Occipital lobe (tissue), 2 donors: Measurements from ENCODE around the gene TPST2. TPM values are rescaled to one million over a fixed set of nuclear protein-coding genes. Genes with fewer than 3 reads are reported as not detected.
"Not testable (repeated sequence)": the region's sequence is repeated elsewhere in the genome, so short reads cannot be mapped to it uniquely, and the experiment has no call there.

Source experiments
- DNase-seq: peaks from one replicate; lab custom pipeline; 2025; lab: John Stamatoyannopoulos, UW
- total RNA-seq: library from RNA; depleted of rRNA; stranded (reverse); fragments of >200 nt; gene quantifications from one replicate; pipeline ENCODE4 v1.2.3, GENCODE V29; 2014

Gene TPST2
- total RNA-seq = 11.4 TPM

DNA sequence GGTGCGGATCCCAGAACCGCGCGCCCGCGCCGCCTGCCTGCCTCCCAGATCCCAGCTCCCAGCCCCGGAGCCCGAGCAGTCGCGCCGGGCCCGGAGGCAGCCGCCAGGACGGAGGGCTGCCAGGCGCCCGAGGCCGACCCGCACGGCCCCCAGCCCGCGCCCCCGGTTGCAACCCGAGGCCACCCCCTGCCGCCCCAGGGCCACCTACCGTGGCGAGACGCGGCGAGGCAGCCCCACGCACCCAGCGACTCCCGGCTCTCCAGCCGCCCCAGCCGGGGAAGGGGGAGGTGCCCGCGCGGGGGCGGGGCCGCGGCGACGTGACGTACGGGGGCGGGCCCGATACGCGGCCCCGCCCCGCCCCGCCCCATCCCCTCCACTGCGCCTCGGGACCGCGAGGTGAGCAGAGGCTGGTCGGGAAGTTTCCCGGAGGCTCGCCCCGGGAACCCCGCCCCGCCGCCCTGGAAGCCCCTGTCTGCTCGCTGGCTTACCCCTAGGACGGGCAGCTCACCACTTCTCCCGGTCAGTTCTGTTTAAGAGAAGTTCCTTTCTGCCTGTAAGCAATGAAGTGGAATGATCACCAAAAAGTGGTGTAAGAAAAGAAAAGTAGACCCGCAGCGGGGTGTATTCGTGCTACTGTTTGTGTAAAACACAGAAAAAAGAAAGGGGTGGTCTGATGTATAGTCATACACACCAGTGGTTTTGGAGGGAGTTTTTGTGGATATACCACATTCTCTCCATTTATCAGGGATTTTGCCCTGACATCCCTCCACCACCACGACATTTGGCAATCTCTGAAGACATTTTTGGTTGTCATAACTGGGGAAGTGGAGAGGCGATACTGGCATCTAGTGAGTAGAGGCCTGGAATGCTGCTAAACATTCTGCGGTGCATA lies at the start of gene TPST2:
Gene TPST2 (minus strand): TSS at position 288 of the 892 bp plus-strand sequence. CDS start 48,502 bp downstream, outside the sequence.
- DNase-seq = peak; percentile 73

DNA sequence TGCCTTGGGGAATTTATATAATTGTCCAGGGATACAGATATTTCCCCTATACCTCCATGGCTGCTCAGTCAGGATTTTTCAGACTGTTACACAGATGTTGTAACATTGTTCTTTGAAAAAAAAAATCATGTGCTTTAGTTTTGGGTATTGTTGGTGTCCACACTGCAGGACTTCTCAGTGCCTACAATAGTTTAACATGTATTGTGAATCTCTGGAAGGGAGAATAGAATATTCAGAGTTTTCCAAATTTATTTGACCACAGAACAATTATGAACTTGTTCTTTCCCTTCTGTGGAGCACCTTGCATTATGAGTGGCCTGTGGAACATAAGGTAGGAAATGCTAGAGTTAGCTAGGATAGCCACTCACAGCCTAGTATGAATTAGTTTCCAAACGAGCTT lies 46.4 kb upstream of the TPST2 start:
- DNase-seq = no peak

DNA sequence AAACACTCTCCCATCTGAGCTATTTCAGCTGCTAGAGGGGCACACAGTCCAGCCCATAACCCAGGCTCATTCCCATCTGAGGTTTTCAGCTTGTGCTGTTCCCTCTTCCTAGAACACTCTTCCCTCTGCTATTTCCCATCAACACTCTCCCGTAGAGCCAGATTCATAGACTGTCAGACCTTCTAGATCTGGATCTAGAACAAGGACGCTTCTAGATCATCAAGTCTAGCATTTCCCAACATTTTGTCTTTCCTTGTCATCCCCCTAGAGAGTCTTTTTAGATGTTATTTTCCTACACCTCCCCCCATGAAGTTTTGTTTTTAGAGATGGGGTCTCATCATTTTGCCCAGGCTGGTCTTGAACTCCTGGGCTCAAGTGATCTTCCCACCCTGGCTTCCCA lies 45.2 kb upstream of the TPST2 start:
- no peak for DNase-seq

DNA sequence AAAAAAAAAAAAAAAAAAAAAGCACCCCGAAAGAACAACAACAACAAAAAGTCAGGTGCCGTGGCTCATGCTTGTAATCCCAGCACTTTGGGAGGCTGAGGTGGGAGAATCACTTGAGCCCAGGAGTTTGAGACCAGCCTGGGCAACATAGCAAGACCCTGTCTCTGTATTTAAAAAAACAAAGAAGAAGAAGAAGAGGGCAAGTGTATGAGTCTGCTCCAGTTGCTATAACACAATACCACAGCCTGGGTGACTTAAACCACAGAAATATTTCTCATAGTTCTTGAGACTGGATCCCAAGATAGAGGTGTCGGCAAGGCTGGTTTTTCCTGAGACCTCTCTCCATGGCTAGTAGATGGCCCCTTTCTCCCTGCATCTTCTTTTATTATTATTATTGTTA lies 44.3 kb upstream of the TPST2 start:
- no peak for DNase-seq

DNA sequence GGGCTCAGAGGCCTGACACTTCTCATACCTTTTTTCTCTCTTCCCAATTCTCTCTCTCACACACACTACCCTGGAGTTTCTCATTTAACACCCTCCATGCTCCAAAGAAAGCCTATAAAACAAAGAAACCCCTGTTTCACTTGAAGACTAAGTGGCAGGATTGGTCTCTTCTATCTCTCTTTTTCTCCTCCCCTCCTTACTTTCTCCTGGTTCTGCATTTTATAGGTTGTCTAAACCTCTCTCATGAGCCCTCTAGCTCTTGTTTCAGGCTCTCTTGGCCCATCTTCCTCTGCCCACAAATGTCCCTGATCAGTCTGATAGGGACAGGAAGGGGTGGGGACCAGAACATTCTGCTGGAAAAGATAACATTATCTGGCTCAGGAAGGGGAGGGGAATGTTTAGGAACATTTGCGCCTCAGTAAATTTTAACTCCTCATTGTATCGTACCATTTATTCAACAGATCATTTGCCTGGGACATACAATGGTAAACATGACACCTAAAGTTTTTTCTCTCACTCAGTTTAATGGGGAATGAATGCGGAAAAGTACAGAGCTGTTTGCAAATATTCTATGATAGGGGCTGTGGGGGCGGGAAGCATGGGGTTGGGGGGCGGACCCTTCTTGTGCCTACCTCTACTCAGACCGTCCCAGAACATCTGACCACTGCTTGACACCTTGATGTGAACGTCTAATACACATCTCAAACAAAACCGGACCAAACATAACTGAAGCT lies 42.7 kb upstream of the TPST2 start:
- no peak for DNase-seq

DNA sequence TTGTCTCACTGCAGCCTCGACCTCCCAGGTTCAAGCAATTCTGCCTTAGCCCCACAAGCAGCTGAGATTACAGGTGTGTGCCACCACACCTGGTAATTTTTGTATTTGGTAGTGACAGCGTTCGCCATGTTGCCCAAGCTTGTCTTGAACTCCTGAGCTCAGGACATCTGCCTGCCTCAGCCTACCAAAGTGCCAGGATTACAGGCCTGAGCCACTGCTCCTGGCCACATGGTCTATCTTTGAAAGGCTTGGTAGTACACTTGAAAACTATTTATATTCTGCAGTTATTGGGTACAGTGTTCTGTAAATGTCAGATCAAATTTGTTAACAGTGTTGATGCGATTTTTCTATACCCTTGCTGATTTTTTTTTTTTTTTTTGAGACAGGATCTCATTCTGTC lies 41.4 kb upstream of the TPST2 start:
- DNase-seq = no peak

DNA sequence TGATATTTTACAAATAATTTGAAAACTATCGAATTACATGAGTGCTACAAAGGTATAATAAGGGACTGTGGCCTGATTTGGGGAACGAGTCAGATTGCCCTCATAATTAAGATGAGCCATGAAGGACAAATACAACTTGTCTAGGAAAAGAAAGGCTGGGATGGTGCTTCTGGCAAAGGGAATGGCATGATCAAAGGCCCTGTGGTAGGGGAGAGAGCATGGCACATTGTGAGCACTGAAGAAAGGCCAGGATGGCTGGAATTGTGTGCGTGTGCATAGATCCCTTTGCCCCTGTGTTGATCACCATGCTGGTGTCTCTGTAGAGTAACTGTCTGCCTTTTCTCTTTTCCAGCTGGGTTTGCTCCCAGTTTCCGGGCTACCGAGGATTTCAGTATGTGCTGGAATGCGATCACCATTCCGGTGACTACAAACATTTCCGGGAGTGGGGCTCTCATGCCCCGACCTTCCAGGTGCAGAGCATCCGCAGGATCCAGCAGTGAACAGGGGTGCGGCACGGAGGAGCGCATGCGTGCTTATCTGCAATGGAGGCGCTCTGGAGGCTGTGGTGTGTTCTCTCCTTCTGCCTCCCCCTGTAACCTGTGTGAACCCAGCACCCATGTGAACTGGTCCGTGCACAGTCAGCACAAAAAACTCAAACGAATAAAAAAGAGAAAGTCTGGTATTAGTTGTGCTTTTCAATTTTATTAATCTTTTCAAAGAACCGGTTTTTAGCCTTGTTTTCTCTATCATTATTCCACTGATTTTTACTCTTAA lies 40.2 kb upstream of the TPST2 start:
- DNase-seq = no peak

DNA sequence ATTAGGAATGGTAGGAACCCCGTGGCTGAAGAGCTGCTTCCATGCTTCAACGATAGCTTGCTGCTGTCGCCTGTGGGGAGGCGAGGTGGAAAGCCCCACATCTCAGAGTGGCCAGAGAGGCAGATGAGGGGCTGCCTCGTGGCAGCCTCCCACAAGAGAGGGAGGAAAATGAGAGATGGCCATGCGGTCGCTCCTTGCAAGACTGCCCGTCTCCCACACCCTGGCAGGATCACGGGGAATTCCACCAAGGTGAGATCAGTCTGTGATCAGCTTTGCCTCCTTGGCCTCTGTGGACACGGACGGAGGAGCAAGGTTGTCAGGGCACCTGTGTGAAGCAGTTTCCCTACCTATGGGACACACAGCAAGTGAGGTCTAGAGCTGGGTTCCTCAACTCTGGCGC lies 34.9 kb upstream of the TPST2 start:
- DNase-seq = no peak

DNA sequence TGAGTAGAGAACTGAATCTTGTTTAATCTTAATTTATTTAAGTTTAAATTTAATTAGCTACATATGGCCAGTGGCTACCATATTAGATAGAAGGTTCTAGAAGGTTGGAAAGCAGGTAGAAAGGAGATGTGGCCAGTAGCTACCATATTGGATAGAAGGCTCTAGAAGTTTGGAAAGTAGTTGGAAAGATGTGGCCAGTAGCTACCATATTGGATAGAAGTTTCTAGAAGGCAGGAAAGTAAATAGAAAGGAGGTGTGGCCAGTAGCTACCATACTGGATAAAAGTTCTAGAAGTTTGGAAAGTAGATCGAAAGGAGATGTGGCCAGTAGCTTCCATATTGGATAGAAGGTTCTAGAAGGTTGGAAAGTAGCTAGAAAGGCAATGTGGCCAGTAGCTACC lies 34.1 kb upstream of the TPST2 start:
- DNase-seq = no peak

DNA sequence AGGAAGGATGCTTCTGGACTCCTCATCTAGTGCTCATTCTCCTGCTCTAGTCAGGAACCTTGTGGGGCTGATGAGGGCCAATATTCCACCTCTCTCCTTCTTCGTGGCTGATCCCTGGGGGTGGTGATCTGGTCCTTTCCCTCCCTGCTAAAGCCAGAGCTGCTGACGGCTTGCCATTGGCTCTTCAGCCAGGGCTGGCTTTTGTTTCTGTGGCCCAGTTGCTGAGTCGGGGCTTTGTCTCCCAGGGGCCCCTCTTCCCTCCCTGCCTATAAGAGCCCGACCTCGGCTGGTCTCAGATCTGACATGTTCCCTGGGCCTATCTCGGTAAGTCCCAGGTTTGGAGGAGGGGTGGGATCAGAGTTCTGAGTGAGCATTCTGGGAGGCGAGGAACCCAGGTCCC lies 31.7 kb upstream of the TPST2 start, which contains the start of gene CRYBA4:
Gene CRYBA4 (plus strand): TSS at position 301 of the 400 bp plus-strand sequence. CDS start 634 bp downstream, outside the sequence.
- DNase-seq = no peak

DNA sequence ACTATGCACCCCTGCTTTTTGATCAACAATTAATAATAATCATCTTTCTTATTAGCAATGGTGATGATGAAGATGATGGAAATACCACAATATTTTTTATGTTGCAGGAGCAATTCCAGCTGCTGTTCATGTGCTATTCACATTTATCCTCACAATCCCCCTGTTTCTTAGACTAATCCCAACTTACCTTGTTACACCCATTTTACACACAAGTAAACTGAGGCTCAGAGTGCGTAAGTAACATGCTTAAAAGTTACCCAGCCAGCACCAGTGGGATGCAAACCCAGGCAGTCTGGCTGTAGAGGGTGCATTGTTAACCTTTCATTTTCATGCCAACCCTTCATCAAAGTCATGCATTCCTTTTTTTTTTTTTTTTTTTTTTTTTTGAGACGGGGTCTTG lies 30.3 kb upstream of the TPST2 start:
- DNase-seq = no peak

DNA sequence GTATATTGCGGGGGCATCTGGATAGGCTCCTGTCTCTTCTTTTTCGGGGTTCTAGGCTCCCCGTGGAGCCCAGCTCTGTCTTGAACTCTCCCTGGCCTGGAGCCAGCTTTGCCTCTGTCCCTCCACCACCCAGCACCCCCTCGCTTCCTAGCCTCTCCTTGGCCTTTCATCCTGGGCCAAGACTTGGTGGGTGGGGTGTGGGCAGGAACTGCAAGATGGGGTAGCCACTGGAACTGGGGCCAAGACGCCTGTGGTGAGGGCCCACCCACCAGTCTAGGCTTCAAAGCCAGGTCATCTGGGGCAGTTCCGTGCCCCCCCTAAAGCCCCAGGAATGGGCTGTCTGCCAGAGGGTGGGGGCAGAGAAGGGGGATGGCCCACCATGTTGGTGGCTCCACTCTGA lies 29.6 kb upstream of the TPST2 start:
- no peak for DNase-seq

DNA sequence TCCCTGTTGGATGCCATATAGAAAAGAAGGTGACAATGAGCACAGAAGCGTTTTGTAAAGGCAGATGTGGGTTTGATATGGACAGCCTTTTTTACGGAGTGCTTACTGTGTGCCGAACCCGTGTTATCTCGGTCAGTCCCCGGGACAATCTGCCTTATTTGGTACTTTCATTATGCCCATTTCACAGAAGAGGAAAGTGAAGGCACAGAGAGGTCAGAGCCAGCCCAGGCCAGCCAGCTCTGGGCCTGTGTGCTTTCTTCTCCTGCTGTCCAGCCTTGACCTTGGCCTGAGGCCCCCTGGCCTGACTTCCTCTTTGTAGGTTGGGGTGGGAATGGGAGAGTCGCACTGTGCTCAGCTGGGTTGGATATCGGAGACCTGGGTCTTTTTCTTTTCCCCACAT lies 28.5 kb upstream of the TPST2 start:
- no peak for DNase-seq

DNA sequence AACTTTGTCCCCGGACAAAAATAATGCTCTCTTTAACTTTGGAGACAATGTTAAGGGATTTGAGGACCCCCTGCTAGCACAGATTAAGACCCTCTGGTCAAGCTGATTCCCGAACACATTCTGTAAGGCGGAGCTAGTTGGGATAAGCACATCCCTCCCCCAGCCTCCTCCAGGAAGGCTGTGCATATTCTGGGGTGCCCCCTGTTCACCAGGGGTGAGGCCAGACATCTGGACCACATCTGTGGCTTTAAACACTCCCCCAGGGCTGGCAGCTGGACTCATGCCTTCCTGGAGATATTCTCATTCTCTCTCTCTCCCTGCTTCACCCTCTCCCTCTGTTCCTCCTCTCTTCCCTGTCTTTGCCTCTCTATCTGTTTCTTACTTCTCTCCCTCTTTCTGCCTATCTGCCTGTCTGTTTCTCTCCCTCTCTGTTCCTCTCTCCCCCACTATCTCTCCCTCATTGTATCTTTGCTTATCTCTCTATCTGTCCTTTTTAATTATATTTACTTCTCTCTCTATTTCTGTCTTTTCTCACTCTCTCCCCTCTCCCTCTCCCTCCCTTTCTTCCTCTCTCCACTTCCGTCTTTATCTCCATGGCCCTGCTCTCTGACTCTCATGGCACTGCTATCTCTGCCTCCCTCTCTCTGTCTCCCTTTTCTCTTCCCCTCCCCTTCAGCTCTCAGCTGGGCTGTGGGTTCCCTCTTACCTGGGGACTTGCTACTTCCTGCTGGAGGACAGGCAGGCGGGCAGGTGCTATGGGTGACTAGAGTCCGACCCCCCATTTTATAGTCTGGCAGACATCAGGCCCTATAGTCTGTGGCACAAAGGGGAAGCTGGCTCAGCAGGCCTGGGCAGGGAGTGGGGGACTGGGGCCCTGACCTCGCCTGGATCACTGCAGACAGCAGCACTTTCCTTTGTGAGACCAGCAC lies 27.6 kb upstream of the TPST2 start, which contains the start of gene CRYBB1:
Gene CRYBB1 (minus strand): TSS at position 757 of the 929 bp plus-strand sequence. CDS start 1,708 bp downstream, outside the sequence.
- DNase-seq = no peak

DNA sequence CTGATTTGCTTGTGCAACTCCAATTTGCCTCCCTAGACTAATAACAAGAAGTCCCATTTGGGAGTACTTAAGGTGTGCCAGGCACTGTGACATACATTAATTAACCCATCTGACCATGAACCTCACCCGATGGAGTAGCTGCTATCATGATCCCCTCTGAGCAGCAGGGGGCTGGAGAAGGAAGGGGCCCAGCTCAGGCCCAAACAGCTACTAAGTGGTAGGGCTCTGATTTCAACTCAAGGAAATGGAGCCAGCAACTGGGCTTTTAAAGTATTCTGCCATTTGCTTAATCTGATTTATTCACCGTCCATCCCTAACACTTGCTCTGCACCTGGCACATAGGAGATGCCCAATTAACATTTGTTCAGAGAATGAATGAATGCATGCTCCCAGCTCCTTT lies 26.7 kb upstream of the TPST2 start:
- DNase-seq = no peak

DNA sequence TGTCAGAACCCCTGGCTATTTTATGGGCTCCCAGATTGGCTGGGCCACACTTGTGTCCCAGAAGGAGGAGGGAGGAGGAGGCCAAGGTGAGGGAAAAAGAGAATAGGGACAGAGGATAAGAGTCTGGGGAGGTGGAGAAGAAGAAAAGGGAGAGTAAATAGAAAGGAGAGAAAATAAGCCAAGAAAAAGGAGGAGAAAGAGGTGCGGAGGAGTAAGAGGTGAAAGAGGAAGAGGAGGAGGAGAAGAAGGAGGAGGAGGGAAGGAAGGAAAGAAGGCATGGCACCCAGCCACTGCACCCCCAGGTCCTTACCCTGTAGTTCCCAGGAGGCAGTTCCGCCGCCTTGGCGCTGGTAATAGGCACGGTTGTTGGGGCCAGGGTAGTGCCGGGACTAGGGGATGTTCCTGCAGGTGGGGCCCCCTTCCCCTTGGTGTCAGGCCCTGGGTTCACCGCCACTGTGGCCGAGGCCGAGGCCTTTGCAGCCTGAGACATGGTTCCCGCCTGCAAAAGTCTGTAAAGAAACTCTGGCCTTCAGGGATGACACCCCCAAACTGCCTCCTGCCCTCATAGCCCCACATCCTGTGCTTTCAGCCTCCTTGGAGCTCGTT lies 26.0 kb upstream of the TPST2 start:
- DNase-seq = no peak

DNA sequence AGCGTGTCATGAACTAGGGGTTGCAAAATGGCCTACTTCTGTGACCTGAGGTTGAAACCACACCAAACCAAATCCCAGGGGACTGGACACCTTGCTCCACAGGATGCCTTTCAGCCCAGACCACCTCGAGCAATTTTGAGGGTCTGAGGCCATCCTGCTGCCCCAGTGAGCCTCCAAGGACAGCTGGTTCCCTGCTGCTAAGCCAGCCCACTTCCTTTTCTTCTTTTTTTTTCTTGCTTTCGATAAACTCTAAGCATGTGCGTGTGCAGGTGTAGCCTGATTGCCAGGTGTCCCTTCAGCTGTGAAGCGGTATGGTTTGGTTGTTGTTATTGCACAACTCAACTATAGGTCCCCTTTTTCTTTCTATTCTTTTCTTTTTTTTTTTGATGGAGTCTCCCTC lies 25.2 kb upstream of the TPST2 start:
- no peak for DNase-seq

DNA sequence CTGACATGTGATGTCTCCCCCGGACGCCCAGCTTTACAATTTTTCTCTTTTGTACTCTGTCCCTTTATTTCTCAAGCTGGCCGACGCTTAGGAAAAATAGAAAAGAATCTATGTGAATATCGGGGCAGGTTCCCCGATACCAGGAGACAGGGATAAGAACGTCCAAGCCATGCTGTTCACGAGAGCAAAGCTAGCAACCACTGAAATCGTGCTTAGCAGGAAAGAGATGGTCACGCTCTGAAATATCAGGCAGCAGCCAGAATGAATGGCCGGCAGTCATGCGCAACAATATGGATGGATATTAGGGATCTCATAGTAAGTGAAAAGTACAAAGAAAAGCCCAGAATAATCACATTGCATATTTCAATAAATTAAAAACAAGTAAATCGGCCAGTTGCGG lies 24.4 kb upstream of the TPST2 start:
- DNase-seq = no peak

DNA sequence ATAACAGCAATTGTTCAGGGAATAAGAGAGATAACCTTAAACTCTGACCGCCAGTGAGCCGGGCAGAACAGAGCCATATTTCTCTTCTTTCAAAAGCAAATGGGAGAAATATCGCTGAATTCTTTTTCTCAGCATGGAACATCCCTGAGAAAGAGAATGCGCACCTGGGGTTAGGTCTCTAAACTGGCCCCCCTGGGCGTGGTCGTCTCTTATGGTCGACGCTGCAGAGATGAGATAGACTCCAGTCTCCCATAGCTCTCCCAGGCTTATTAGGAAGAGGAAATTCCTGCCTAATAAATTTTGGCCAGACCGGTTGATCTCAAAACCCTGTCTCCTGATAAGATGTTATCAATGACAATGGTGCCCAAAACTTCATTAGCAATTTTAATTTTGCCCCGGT lies 23.8 kb upstream of the TPST2 start:
- DNase-seq = not testable (repeated sequence)

DNA sequence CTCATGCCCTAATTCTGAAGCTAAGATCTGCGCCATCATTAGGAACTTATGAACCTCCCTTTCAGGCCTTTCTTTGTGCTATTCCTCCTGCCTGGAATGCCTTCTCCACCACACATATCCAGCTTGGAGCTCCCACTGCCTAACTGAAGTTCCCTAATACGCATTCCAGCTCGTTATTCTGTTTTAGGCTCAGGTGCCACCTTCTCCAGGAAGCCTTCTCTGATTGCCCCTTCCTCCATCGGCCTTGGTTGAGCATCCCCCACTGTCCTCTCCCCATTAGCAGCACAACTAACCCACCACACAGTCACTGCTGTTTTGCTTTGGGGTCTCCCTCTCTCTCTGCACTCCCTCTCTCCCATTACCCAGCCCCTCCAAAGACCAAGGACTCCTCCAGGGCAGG lies 22.7 kb upstream of the TPST2 start:
- DNase-seq = no peak
